NOMO-1 (cell line): ENCODE measurements around the gene SDR42E2.
"Not testable (repeated sequence)": the region's sequence is repeated elsewhere in the genome, so short reads cannot be mapped to it uniquely, and the experiment has no call there.

ENCODE experiments used
- DNase-seq, 2 experiments: peaks; one replicate each; lab custom pipeline; 2025; ENCODE audit not compliant: unreplicated experiment in 2 of 2; lab: John Stamatoyannopoulos, UW

The SDR42E2 gene

DNA sequence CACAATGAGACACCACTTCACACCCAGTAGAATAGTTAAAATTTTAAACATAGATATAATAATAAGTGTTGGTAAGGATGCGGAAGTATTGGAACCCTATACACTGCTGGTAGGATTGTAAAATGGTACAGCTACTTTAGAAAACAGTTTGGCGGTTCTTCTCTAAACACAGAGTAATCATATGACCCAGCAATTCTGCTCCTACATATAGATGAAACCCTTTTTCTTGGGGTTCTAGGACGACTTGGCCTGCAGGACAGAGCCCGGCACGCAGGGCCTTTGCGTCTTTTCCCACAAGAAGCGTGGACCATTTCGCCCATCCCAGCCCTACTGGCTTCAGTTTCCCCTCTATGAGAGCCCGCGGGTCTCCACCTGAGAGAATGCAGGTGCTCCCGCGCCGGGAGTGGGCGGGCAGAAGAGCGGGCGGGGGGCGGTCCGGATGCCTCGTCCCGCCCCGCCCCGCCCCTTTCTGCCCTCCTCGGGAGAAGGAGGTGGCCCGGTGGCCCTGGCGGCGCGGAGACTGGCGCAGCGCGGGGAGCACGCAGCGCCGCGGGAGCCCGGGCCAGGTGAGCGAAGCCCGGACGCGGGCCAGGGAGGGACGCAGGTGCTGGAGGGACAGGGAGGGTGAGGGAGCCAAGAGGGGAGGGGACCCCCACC is at the start of gene SDR42E2:
SDR42E2 (plus strand) TSS at position 508 of the 657 bp plus-strand sequence. CDS start 3,077 bp downstream, outside the sequence.
- DNase-seq: no peak

DNA sequence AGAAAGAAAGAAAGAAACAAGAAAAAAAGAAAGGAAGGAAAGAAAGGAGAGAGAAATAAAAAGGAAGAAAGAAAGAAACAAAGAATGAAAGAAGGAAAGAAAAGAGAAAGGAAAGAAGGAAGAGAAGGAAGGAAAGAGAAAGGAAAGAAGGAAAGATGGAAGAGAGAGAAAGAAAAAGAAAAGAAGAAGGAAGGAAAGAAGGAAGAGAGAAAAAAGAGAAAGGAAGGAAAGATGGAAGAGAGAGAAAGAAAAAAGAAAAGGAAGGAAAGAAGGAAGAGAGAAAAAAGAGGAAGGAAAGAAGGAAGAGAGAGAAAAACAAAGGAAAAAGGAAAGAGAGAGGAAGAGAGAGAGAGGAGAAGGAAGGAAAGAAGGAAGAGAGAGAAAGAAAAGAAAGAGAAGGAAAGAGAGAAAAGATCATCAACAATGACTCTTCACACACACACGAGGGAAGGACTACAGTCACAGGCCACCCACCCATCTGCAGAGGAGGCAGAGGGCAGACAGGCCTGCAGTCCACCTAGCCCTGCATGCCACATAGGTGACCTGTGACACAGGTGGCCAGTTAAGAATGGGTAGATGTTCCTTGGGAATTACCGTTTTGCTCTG is 46.1 kb upstream of the SDR42E2 start:
- DNase-seq: no peak

DNA sequence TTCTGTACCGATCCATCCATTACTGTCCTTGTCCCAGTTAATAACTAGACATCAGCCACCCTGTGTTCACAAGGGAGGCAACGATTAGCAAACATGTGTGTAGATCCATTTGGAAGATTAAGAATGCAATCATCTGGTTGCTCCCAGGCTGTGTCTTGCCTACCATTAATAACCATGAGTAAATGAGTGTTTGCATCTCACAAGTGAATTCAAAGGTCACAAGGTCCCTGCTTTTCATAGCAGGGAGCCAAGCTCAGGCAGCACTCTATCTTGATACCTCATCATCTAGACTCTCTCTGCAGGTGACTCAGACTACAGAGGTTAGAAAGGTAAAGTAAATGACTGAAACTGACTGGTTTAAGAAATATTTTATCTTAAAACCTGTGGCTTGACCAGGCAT is 44.7 kb upstream of the SDR42E2 start:
- no peak for DNase-seq

DNA sequence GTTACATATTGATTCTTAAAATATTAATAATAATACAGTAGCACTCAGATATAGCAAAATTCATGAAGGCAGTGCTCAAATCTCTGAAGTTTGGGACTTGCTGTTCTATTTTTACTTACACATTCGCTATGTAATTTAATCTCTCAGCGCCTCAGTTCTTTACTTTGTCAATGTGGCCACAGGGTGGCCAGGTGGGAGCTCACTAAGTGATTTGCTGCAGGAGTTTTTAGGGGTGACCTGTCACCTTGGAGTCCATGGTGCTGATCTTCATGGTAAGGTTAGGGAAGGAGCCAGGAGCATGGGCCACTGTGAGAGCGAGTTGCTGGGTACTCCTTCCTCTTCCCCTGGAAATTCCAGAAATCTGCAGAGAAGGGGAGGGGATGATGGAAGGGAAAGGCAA is 41.9 kb upstream of the SDR42E2 start:
- no peak for DNase-seq

DNA sequence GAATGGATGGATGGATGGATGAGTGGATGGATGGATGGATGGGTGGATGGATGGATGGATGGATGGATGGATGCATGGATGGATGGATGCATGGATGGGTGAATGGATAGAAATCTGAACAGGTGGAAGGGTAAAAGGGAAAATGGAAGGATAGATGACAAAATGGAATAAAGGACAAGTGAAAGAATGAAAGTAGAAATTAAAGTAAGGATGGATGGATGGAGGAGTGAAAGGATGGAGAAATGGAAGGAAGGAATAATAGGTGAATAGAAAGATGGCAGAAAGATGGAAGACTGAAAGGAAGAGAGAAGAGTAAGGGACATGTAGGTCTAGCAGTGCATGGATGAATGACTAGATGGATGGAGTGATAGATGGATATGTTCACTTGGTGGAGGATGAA is 40.1 kb upstream of the SDR42E2 start:
- DNase-seq: no peak

DNA sequence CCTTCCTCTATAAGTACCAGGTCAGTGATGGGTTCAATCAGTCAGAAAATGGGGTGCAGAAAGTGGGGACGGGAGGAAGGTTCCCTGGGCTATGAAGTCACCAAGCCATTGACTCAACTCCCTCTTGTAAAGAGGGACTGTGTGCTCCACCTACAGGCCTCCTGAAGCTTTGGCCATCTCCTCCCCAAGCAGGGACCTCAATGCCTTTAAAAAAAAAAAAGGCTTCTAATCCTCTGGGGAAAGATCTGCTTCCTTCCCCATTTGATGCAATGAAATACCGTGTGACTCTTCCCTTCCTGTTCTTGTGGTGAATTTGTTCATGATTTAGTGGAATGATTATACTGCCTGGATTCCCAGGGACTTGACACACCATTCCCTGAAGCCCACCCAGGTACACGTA is 39.2 kb upstream of the SDR42E2 start:
- peak; percentile 38 to 46 for DNase-seq

DNA sequence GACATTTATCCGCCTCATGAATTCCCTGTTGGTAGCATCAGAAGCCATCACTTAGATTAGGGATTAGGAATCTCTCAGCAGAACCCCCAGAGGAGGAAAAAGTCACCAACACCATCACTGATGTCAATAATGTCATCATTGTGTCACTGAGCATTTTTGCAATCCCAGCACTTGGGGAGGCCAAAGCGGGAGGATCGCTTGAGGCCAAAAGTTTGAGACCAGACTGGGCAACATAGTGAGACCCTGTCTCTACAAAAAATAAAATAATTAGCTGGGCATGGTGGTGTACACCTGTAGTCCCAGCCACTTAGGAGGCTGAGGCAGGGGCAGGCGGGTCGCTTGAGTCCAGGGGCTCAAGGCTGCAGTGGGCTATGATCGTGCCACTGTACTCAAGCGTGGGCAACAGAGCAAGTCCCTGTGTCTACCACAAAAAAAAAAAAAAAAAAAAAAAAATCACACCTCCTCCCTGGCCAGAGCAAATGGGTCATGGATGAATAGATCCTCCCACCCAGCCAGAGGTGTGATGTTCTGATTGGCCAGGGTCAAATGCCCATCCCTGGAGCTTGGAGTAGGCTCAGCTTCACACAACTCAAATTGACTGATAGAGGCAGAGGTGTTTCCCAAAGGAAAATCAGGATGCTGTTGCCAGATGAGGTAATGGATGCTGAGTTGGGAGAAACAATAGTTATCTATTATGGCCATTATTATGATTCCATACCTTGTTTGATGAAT is 38.4 kb upstream of the SDR42E2 start:
- no peak for DNase-seq

DNA sequence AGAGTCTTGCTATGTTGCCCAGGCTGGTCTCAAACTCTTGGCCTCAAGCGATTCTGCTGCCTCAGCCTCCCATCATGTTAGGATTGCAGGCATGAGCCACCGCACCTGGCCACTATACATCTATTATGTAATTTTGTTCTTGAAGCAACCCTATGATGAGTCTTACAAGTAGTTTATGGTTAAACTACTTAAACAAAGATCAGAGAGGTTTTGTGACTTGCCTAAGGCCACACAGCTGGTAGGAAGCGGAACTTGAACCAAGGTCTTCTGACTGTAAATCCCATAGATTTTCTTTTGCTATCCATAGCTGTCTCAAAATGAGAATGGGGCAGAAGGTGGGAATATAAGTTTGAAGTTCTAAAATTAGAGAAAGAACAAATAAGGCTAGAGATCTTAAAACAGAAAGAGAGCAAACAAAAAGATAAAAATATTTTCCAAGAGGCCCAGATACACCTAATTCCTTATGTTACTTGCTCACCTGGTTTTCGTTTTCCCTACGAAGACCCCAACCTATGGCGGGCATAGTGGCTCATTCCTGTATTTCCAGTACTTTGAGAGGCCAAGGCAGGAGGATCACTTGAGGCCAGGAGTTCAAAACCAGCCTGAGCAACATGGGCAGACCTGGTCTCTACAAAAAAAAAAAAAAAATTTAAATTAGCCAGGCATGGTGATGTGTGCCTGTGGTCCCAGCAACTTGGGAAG is 37.6 kb upstream of the SDR42E2 start:
- no peak for DNase-seq

DNA sequence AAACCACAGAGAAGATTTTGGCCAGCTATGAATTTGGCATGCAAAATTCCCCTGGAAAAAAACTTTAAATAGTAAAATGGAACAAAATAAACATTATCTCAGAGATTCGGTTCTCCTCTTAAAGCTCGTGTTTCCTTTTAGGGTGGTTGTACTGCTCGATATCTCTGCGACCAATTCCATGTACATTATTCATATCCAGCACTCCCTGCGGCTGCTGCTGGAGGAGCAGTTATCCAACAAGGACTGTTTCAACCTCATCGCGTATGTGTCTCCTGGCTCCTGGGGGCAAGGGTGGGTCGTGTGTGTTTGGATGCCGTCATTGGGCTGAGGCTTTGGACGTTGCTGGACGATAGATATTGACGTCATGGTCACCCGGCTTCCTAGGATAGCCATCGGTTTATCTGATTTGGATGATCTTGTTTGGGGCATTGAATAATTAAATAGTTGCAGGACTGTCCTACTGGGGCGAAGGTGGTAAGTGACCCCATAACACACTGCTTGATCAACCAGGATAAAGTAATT is 36.2 kb upstream of the SDR42E2 start:
- DNase-seq: no peak

DNA sequence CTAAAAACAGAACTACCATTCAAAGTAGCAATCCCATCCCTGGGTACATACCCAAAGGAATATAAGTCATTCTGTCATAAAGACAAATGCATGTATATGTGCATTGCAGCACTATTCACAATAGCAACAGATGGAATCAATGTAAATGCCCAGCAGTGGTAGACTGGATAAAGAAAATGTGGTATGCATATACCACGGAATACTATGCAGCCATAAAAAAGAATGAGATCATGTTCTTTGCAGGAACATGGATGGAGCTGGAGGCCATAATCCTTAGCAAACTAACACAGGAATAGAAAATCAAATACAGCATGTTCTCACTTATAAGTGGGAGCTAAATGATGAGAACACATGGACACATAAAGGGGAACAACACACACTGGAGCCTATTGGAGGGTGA is 33.8 kb upstream of the SDR42E2 start:
- DNase-seq: not testable (repeated sequence)

DNA sequence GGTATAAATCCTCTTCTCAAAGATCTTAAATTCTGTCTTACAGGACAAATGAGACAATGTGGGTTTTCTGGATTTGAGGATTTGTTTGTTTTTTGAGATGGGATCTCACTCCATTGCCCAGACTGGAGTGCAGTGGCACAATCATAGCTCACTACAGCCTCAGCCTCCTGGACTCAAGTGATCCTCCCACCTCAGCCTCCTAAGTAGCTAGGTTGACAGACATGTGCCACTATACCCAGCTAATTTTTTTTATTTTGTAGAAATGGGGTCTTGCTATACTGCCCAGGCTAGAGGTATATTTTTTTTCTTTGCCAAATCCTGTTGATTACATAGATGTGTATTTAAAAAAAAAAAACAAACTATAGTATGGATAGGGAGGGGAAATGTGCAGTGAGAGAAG is 31.8 kb upstream of the SDR42E2 start:
- DNase-seq: no peak

DNA sequence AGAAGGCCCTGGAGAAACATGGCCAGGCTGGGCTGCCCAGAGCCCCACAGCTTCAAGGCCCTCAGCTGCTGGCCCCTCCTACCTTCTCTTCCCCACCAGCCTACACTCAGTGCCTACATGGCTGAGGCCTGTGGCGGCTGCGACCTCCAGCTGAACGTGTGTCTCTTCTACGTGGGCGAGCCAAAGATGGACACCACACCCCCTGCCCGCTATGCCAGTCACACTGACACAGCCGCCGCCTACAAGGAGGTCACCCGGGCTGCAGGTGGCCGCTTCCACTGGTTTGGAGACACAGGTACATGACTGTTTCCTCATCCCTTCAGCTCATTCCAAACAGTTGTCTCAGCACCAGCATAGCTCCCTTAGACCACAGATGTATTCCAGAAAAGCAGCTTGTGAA is 29.5 kb upstream of the SDR42E2 start:
- DNase-seq: no peak

DNA sequence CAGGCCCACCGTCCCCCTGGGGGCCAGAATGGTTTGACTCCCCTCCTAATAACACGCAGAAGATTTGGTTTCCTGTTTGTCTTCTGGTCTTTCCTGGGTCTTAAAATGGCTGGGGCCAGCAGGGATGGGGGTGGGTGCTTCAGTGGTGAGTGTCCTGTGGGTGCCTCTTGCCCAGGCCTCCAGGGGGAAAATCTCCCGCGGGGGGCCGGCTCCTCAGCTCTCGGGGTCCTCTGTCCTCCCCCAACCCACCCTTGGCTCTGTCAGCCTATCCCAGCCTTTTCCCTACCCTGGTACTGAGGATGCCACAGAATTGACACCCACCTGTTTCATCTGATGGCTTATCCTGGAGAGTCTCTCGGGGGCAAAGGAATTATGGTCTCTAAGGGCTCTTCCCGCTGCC is 23.8 kb upstream of the SDR42E2 start:
- DNase-seq: no peak

DNA sequence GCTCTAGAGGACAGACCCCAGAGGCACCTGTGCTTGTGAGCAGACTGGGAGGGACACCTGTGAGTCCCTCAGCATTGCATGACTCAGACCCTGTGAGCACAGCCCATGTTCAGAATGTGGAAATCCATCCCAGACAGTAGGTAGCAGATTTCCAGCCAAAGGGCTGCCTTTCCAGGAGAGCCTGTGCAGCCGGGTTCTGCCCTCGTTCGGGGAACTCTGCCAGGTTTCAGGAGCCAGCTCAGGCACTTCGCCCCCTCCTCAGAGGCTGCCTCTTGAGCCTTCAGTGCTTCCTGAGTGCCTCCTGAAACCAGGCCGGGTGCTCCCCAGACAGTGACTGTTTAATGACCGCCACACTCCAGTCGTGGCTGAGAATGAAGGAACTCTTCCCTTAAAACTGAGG is 23.3 kb upstream of the SDR42E2 start:
- DNase-seq: no peak

DNA sequence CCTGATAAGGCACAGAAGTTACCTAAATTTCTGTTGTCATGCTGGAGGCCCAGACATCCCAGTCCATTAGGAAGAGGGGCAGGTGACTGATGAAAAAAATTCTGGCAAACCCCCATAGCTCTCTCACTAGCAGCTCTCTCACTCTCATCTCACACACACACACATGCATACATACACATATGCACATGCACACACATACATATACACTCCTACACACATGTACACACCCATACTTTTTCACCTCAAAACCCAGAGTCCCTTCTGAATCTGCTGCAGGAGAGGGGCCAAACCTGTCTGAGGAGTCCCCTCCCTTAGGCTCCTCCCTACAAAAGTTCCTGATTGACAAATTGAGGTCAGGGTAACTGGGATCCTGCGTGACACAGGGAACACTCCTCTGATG is 22.6 kb upstream of the SDR42E2 start:
- DNase-seq: no peak

DNA sequence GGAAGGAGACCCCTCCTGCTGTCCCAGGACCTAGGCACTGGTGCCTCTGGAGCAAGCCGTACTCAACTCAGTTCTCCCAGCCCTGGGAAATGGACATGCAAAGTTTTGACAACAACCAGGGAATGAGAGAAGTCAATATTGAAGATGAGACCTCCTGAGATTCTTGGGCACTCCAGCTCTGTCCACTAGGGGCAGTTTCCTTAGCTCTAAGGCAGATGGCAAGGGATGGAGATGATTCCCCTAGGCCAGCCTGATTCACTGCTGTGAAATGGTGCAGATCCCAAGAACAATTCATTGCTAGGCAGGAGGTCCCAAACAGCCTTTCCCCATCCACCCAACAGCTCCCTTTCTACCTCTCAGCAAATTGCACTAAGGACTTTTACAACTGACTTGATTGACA is 20.5 kb upstream of the SDR42E2 start:
- no peak for DNase-seq

DNA sequence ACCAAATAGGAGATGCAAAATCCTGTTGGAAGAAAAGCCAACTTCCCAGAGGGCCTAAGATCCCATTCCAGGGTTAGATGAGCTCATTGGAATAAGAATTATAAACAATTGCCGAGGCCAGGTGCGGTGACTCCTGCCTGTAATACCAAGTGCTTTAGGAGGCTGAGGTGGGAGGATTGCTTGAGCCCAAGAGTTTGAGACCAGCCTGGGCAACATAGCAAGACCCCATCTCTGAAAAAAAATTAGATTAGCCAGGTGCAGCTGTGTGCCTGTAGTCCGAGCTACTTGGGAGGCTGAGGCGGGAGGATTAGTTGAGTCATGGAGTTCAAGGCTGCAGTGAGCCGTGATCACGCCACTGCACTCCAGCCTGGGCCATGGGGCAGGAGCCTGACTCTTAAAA is 17.8 kb upstream of the SDR42E2 start:
- no peak for DNase-seq

DNA sequence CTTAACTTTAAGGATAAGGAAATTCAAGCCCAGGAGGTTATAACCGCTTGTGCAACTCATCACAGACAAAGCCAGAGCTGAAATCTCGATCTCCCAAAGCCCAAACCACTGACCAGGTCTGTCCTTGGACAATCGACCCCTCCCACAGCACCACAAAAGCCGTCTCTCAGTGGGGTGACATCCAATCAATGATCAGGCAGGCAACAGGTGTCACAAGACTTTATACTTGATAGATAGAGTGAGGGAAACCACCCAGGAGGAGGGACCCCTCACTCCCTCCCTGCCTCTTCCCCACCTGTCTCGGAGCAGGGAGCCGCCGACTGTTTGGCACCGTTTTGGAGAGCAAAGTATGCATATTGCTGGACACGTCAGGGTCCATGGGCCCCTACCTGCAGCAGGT is 14.5 kb upstream of the SDR42E2 start:
- DNase-seq: no peak

DNA sequence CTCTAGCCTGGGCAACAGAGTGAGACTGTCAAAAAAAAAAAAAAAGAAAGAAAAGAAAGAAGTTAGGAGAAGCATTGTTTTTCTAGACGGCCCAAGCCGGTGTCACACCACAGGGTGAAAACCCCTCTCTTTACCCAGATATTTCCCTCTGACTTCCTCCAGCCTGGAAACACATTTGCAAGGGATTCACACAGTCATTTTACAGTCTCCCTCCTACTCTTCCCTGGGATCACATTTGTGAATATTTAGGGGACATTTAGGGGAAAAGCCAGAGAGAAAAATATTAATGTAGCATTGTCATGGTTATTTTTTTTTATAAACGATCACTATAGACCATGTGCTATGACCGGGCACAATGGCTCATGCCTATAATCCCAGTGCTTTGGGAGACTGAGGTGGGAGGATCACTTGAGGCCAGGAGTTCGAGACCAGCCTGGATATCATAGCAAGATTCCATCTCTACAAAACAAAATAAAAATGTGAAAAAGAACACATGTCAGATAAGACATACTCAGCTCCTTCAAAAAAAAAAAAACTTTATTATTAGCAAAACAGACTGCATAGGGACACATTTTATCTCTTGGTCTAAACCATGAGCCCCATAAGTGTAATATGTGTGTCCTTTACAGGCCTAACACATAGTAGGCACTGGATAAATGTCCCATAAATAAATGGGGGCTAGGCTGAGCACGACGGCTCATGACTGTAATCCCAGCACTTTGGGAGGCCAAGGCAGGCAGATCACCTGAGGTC is 10.9 kb upstream of the SDR42E2 start:
- DNase-seq: no peak

DNA sequence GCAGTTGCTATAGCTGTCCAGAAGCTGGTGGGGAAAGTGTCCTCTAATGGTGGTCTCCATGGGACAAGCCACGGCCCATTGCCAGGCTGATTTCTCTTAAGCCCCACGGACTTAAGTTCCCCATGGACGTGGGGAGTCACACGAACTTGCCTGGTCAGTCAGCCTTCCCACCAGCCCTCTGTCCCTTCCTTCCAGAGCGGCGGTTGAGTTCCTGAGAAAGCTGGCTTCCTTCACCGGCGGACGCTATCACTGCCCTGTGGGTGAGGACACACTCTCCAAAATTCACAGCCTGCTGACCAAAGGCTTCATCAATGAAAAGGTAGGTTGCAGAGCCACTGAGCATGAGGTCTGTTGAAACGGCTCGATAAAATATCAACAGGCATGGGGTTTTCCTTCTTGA is 10.0 kb upstream of the SDR42E2 start:
- DNase-seq: no peak

DNA sequence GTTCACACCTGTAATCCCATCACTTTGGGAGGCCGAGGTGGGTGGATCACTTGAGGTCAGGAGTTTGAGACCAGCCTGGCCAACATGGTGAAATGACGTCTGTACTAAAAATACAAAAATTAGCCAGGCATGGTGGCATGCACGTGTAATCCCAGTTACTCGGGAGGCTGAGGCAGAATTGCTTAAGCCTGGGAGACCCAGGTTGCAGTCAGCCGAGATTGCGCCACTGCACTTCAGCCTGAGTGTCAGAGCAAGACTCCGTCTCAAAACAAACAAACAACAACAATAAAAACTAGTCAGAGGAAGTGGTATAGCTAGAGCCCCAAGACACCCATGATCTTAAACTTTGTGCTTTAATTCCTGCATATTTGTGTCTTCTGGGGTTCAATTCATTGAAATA is 9.2 kb upstream of the SDR42E2 start:
- not testable (repeated sequence) for DNase-seq
